ENCODE measurements around the gene DAGLA. TPM values are rescaled to one million over a fixed set of nuclear protein-coding genes. Genes with fewer than 3 reads are reported as not detected.

DAGLA gene
- total RNA-seq, 1 experiment from 2014 or later = 3.1 TPM

GRCh38 chr11:61728066-61728939, 48.1 kb downstream of the DAGLA start:
- Mint-ChIP-seq H3K27ac (no peak overlapping the region), H3K27me3 (ENCODE audit: low read depth) (no peaks in the 10 kb centered on the region), H3K36me3 (no peaks in the 10 kb centered on the region), H3K9me3 (no peaks in the 10 kb centered on the region), H3K4me1 (peaks cover 2% of the 10 kb centered on the region; the same call in 1 of the 2 replicates), H3K4me3 (no peak overlapping the region)
- no peak for TF ChIP-seq CDX4 (CRISPR knock-in tag; IDR thresholded peaks at IDR 0.05; ENCODE audit: borderline replicate concordance)
- no peak for TF ChIP-seq MXD4 (CRISPR knock-in tag; IDR thresholded peaks at IDR 0.05; ENCODE audit: borderline replicate concordance)
- CTCF ChIA-PET = interaction anchor here (0.6 to 1.7 kb wide), 16 partner anchors 9 to 211 kb away, joined by 3 to 12 read pairs (median 4); no protein-coding TSS in a partner anchor
- ATAC-seq (no peak; the same call in 1 of the 2 replicates), DNase-seq (ENCODE audit: low spot score) (no peak)
- POLR2A ChIA-PET = no interaction called here

- DNase-seq (ENCODE audit: low spot score) (no peak), ATAC-seq (no peak)
- H3K36me3 Mint-ChIP-seq = no peaks in the 10 kb centered on the region
- no peaks in the 10 kb centered on the region for H3K9me3 Mint-ChIP-seq
- no peak overlapping the region for H3K4me3 Mint-ChIP-seq
- CTCF ChIA-PET = interaction anchor here (0.7 to 2.1 kb wide), 16 partner anchors 9 to 212 kb away, joined by 3 to 12 read pairs (median 4); no protein-coding TSS in a partner anchor
- no peak for TF ChIP-seq MAX (CRISPR knock-in tag; IDR thresholded peaks at IDR 0.05)
- TF ChIP-seq ZNF263 (CRISPR knock-in tag; IDR thresholded peaks at IDR 0.05; ENCODE audit: low read depth) = no peak
- TF ChIP-seq NFYB (CRISPR knock-in tag; conservative IDR thresholded peaks at IDR 0.05; ENCODE audit: low read depth) = no peak
- TF ChIP-seq NR2C2 (CRISPR knock-in tag; IDR thresholded peaks at IDR 0.05) = no peak
- no peak for TF ChIP-seq ATF6 (CRISPR knock-in tag; IDR thresholded peaks at IDR 0.05)
- TF ChIP-seq CREB1 (CRISPR knock-in tag; IDR thresholded peaks at IDR 0.05) = no peak
- TF ChIP-seq KAT7 (CRISPR knock-in tag; IDR thresholded peaks at IDR 0.05; ENCODE audit: borderline replicate concordance) = no peak
- TF ChIP-seq ZNF396 (CRISPR knock-in tag; IDR thresholded peaks at IDR 0.05; ENCODE audit: borderline replicate concordance) = no peak
- TF ChIP-seq STAT6 (CRISPR knock-in tag; conservative IDR thresholded peaks at IDR 0.05; ENCODE audit: low read depth) = no peak
- TF ChIP-seq SMAD4 (CRISPR knock-in tag; IDR thresholded peaks at IDR 0.05) = no peak
- TF ChIP-seq JAZF1 (CRISPR knock-in tag; IDR thresholded peaks at IDR 0.05) = no peak
- TF ChIP-seq USF2 (CRISPR knock-in tag; IDR thresholded peaks at IDR 0.05) = no peak
- TF ChIP-seq NFATC4 (CRISPR knock-in tag; IDR thresholded peaks at IDR 0.05) = no peak
- no peak for TF ChIP-seq ZNF121 (CRISPR knock-in tag; IDR thresholded peaks at IDR 0.05)
- TF ChIP-seq ERG (CRISPR knock-in tag; IDR thresholded peaks at IDR 0.05) = no peak
- no peak for TF ChIP-seq MXD4 (CRISPR knock-in tag; IDR thresholded peaks at IDR 0.05; ENCODE audit: borderline replicate concordance)
- no peak for TF ChIP-seq TCF7 (CRISPR knock-in tag; IDR thresholded peaks at IDR 0.05; ENCODE audit: low read depth)
- TF ChIP-seq ZNF138 (CRISPR knock-in tag; conservative IDR thresholded peaks at IDR 0.05) = no peak
- no peak for TF ChIP-seq ZNF671 (CRISPR knock-in tag; IDR thresholded peaks at IDR 0.05)
- no peak for TF ChIP-seq E2F1 (CRISPR knock-in tag; IDR thresholded peaks at IDR 0.05)
- POLR2A ChIA-PET = no interaction called here
- H3K27ac Mint-ChIP-seq = no peak overlapping the region
- H3K4me1 Mint-ChIP-seq = peaks cover 2% of the 10 kb centered on the region; the same call in 1 of the 2 replicates
- H3K27me3 Mint-ChIP-seq (ENCODE audit: low read depth) = no peaks in the 10 kb centered on the region
Measured at GRCh38 chr11:61728940-61729219, 48.7 kb downstream of the DAGLA start.

All from WTC11 (cell line).